ENCODE data around the gene ZNF330. TPM values are rescaled to one million over a fixed set of nuclear protein-coding genes. Genes with fewer than 3 reads are reported as not detected.

ZNF330 gene
- polyA plus RNA-seq, 1 donor (not counting 4 experiments of a cell fraction or from before 2014, with no cell fraction given): 31.1 TPM

GRCh38 chr4:141283152-141283551, 62.5 kb downstream of the ZNF330 start:
- Histone ChIP-seq H2AFZ (ENCODE audit: control insufficient read depth, low read length) (no peak overlapping the region), H3K79me2 (ENCODE audit: control insufficient read depth, insufficient read depth, low read length) (no peaks in the 10 kb centered on the region), H3K9me3 (ENCODE audit: control insufficient read depth, low read depth, low read length) (no peaks in the 10 kb centered on the region), H3K36me3 (ENCODE audit: control insufficient read depth in 2 of 2, extremely low read depth in 1 of 2, insufficient read depth in 2 of 2, low read length in 2 of 2) (no peaks in the 10 kb centered on the region), H3K9me1 (ENCODE audit: control insufficient read depth, extremely low read depth, insufficient read depth, low read length) (no peaks in the 10 kb centered on the region), H3K9ac (ENCODE audit: control insufficient read depth, extremely low read depth, insufficient read depth, low read length) (no peak overlapping the region), H4K20me1 (ENCODE audit: control insufficient read depth, extremely low read depth, insufficient read depth, low read length) (no peaks in the 10 kb centered on the region), H3K4me3 (ENCODE audit: control insufficient read depth in 2 of 3, extremely low read depth in 1 of 3, insufficient read depth in 2 of 3, low read depth in 1 of 3, low read length in 3 of 3) (no peak overlapping the region), H3K4me1 (ENCODE audit: control insufficient read depth, extremely low read depth, insufficient read depth, low read length) (no peaks in the 10 kb centered on the region), H3K27me3 (ENCODE audit: control insufficient read depth, extremely low read depth, insufficient read depth, low read length) (no peaks in the 10 kb centered on the region), H3K4me2 (ENCODE audit: control insufficient read depth, extremely low read depth, insufficient read depth, low read depth, low read length) (no peak overlapping the region), H3K27ac (ENCODE audit: control insufficient read depth, insufficient read depth, low read length) (no peak overlapping the region)
- dilution Hi-C loops (cut with MboI; ENCODE audit: extremely low pct_ligation_motif_present, low sequenced_read_pairs): no loop called here
- FAIRE-seq: no peak
- TF ChIP-seq EZH2 (IDR thresholded peaks at IDR 0.05; ENCODE audit: low read length) (no peak), CTCF (optimal IDR thresholded peaks at IDR 0.05 in 1 of 3, IDR thresholded peaks at IDR 0.05 in 1 of 3, conservative IDR thresholded peaks at IDR 0.05 in 1 of 3; ENCODE audit: extremely low read depth in 1 of 3, insufficient read depth in 2 of 3, low read length in 3 of 3) (no peak)
- no peak for DNase-seq (ENCODE audit: low read depth, low spot score)

- no peaks in the 10 kb centered on the region for H3K27me3 ChIP-seq (ENCODE audit: control insufficient read depth, extremely low read depth, insufficient read depth, low read length)
- TF ChIP-seq CTCF (optimal IDR thresholded peaks at IDR 0.05 in 1 of 3, IDR thresholded peaks at IDR 0.05 in 1 of 3, conservative IDR thresholded peaks at IDR 0.05 in 1 of 3; ENCODE audit: extremely low read depth in 1 of 3, insufficient read depth in 2 of 3, low read length in 3 of 3): no peak
- TF ChIP-seq EZH2 (IDR thresholded peaks at IDR 0.05; ENCODE audit: low read length): no peak
- dilution Hi-C loops (cut with MboI; ENCODE audit: extremely low pct_ligation_motif_present, low sequenced_read_pairs): no loop called here
Measured at GRCh38 chr4:141283563-141283962, 62.9 kb downstream of the ZNF330 start.

More at GRCh38 chr4:141283563-141283962, 62.9 kb downstream of the ZNF330 start:
- Histone ChIP-seq H3K4me3 (ENCODE audit: control insufficient read depth in 2 of 3, extremely low read depth in 1 of 3, insufficient read depth in 2 of 3, low read depth in 1 of 3, low read length in 3 of 3) (no peak overlapping the region), H2AFZ (ENCODE audit: control insufficient read depth, low read length) (no peak overlapping the region), H3K9ac (ENCODE audit: control insufficient read depth, extremely low read depth, insufficient read depth, low read length) (no peak overlapping the region), H3K79me2 (ENCODE audit: control insufficient read depth, insufficient read depth, low read length) (no peaks in the 10 kb centered on the region), H3K4me2 (ENCODE audit: control insufficient read depth, extremely low read depth, insufficient read depth, low read depth, low read length) (no peak overlapping the region), H3K9me1 (ENCODE audit: control insufficient read depth, extremely low read depth, insufficient read depth, low read length) (no peaks in the 10 kb centered on the region), H3K4me1 (ENCODE audit: control insufficient read depth, extremely low read depth, insufficient read depth, low read length) (no peaks in the 10 kb centered on the region), H3K36me3 (ENCODE audit: control insufficient read depth in 2 of 2, extremely low read depth in 1 of 2, insufficient read depth in 2 of 2, low read length in 2 of 2) (no peaks in the 10 kb centered on the region), H3K27ac (ENCODE audit: control insufficient read depth, insufficient read depth, low read length) (no peak overlapping the region), H3K9me3 (ENCODE audit: control insufficient read depth, low read depth, low read length) (no peaks in the 10 kb centered on the region), H4K20me1 (ENCODE audit: control insufficient read depth, extremely low read depth, insufficient read depth, low read length) (no peaks in the 10 kb centered on the region)
- DNase-seq (ENCODE audit: low read depth, low spot score) (no peak), FAIRE-seq (no peak)

Other genes starting within 250 kb of the ZNF330 start
- 0.02 to 0.18 TPM (median 0.09 TPM) in 3 replicates for gene RNF150, start 87.4 kb upstream of the ZNF330 start, polyA plus RNA-seq